Posterior cingulate gyrus (tissue), 11 donors: ENCODE data around the gene ITGB5.

Experiments used
- DNase-seq, 10 donors: peaks; one replicate each; pipeline versions ENCODE4 v3.0.0 to v3.0.0-alpha.2; 2020 to 2021; ENCODE audit warnings: mixed read lengths in 3 of 10
- intact Hi-C: fragments of 100-400 bp; cut with DNase I; formaldehyde crosslinking; loops from one replicate; pipeline ENCODE4 v1.15.1; 2023

Gene ITGB5

DNA sequence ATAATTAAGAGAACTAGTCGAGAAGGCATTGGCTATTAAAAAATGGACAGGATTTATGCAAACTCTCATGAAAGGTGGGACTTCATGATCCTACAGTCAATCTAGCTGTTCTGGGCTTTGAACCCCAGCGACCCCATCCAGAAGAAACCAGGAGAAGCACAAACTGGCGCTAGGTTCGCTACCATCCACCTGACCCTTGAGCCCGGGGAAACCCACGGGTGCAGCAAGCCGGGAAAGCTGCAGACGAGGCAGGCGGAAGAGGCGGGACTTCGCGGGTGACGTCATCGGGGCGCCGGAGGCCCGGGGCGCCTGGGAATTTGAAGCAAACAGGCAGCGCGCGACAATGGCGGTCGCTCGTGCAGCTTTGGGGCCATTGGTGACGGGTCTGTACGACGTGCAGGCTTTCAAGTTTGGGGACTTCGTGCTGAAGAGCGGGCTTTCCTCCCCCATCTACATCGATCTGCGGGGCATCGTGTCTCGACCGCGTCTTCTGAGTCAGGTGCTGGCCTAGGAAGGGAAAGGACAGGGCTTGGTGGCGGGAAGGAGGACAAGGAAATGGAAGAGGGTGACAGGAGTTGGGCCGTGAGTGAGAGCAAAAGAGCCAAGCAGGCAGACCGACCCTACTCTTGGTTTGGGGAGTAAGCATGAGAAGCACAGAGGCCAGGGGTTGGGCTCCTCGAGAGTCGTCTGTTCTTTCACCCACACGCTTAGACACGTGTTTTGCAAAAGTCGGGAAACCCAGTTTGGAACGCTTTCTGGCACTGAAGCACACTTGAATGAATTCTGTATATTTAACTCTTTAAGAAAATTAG lies 156.8 kb downstream of the ITGB5 start, which contains the start of gene UMPS:
TSS of gene UMPS (plus strand) at position 324 of the 812 bp plus-strand sequence. CDS start at position 344, 20 bp downstream.
- intact Hi-C loops, result no loop called here

DNA sequence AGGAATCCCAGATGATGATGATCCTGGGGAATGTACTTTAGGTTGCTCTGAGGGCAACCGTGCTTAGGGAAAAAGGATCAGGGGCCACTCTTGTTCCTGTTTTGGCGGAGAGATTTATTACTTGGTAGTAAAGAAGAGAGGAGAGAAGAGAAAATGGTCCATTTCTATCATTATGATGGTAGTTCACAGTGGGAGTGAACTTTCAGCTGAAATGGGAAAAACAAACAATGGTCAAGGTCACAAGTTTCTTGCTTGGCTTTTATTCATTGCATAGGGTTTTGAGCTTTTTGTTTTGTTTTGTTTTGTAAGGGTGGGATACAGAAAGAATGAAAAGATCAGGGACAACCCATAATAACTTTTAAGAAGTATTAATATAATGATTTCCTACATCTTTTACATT lies 164.6 kb downstream of the ITGB5 start:
- intact Hi-C loops, result no loop called here
- DNase-seq, result no peak

More for the DNA sequence above, 156.8 kb downstream of the ITGB5 start, which contains the start of gene UMPS:
- peak; percentile 84 to 99 (median 89) for DNase-seq

DNA sequence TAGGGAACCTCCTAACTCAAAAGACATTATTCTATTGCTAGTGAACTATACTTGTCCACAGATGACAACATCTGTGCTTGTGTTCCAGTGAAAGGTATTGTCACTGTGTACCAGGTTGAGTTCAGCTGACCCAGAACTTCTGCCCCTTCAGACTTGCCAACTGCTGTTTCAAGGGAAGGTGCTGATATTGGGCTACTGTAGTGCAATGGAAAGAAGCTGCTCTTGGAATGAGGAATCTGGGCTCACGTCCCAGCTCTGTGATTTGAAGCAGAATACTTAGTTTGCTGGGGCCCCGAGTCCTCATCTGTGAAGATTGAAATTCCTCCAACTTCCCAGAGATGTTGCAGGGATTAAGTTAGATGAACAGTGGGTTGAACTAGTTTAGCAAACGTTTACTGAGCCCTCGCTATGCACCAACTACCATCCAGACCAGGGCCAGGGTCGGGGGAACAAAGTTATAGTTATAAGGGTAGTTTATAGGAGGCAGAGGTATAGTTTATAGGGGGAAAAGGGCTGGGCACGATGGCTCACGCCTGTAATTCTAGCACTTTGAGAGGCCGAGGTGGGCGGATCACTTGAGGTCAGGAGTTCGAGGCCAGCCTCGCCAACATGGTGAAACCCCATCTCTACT lies 172.8 kb downstream of the ITGB5 start:
- intact Hi-C loops, result no loop called here

More for the DNA sequence above, 172.8 kb downstream of the ITGB5 start:
- DNase-seq, result no peak
